Measurements from ENCODE around the gene ASL.
"Not testable (repeated sequence)": the region's sequence is repeated elsewhere in the genome, so short reads cannot be mapped to it uniquely, and the experiment has no call there.

Gene ASL

DNA sequence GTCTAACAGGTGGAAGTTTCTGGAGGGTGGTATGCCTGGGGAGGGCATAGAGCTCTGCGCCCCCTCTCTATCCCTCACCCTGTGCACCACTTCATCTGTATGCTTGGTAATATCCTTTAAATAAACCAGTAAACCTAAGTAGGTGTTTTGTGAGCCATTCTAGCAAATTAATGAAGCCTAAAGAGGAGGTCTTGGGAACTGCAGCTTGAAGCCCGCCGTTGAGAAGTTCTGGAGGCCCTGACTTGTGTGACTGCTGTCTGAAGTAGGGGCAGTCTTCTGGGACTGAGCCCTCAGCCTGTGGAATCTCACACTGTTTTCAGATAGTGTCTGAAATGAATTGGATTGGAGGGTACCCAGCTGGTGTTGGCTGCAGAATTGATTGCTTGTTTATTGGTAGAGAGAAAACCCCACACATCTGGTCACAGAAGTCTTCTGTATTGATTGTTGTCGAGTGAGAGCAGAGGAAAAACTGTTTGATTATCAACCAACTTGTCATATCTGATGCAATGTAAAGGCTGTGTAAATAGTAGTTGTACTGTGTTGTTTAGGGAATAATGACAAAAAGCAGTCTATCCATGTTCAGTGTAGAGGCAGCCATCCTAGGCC is 43.7 kb downstream of the ASL start:
- no peak for DNase-seq

DNA sequence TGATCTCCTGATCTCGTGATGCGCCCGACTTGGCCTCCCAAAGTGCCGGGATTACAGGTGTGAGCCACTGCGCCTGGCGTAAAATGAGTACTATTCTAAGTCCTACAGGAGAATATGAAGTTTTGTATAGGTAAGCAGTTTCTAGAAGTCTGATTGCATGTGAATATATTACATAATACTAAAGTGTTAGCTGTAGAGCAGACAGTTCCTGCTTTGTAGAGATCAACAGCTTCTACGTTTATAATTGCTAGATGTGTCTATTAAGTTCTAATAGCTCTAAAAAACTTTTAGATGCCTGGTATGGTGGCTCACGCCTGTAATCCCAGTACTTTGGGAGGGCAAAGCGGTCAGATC is 47.5 kb downstream of the ASL start:
- DNase-seq = no peak

DNA sequence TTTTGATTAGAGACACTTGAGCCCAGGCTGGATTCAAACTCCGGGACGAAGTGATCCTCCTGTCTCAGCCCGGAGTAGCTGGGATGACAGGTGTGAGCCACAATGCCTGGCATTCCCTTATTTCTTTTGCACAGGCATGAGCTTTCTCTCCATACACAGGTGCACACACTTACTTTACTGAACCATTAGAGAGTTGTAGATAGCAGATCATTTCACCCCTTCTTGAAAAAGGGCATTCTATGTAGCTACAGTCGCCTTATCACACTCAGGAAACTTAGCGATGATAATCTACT is 48.9 kb downstream of the ASL start:
- not testable (repeated sequence) for DNase-seq

DNA sequence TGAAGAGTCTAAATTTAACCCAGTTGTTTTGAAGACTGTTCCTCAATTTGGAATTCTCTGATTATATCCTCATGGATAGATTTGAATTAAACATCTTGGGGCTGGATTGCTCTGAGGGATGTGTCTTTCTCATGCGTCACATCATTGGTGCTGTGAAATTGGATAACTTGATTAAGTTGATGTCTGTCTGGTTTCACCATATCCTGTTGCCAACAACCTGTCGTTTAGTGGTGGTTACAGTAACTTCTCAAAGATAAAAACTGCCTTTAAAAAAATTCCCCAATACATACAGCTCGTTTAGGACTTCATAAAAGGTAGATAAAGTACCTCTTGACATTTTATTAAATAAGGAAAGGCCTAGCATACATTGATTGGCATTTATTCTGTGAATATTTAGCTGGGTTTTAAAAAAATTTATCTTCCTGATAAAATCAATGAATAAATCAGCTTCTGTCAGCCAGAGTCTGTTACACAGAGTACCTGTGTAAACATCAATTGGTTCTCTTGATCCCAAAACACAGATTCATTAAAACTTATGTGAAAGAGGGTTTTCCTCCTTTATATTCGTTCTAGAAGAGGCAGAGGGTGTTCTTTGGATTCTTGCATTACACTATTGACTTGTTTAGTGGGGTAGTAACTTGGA is 49.6 kb downstream of the ASL start:
- no peak for DNase-seq

DNA sequence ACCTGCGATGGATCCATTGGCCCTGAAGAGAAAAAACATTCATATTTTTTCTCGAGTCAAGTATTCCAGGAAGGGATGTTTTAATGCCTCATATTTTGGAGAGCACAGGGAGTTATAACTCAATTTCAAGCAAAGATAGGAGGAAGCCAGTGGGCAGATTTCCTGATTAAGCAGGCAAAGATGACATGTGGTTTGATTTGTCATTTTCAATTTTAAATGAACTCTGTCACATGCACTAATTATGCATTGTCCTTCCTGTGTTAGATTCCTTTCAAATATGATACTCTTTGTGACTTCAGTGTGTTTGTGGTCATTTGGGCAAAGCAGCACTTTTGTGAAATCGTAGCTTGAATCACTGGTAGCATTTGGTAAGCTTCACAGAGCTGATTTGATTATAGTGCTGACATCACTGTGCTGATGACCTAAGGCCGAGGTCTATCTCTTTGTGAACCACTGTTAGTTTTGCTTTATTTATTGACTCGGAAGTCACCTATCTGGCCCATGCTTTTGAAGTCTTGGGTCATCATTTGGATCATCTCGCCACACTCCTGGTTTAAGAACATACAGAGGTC is 50.2 kb downstream of the ASL start:
- not testable (repeated sequence) for DNase-seq

DNA sequence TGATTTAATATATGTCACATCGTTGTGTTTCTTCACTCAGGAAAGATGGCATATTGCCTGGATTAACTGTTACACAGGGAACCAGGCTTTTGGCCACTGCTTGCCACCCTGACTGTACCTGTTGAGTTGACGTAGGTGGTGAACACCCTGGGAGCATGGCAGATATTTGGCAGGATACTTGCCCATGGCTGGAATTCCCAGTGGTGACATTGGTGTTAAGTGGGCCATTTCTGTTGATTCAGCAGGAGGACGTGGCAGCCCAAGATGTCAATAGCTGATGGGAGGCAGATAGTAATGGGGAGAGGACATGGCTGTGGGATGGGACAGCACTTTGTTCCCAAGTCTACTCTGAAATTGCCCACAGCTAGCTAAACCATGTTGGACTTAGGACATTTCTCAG is 51.6 kb downstream of the ASL start:
- not testable (repeated sequence) for DNase-seq

DNA sequence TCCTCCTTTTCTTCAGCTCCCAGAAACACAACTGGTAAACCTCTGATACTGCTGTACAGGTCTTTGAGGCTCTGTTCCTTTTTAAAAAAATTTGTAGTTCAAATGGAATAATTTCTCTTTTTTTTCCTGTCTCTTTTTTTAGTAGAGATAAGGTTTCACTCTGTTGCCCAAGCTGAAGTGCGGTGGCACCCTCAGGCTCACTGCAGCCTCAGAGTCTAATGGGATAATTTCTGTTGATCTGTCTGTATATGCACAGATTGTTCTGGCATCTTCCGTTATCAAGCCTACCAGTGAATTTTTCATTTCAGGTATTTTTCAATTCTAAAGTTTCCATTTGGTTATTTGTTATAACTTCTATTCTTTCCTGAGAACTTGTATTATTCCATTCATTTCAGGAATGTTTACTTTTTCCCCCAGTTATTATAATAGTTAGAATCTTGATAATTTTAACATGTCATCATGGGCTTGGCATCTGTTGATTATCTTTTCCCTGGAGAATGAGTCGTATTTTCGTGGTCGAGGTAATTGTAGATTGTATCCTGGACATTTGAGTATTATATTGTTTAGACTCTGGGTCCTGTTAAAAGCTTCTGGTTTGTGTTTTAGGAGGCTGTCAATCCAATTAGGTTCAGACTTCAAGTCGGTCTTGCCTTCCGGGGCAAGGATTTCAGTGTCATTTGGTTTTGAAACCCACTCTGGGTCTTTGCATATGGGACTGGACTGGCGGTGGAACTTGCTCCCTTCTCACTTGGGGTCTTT is 63.6 kb downstream of the ASL start:
- DNase-seq = no peak

DNA sequence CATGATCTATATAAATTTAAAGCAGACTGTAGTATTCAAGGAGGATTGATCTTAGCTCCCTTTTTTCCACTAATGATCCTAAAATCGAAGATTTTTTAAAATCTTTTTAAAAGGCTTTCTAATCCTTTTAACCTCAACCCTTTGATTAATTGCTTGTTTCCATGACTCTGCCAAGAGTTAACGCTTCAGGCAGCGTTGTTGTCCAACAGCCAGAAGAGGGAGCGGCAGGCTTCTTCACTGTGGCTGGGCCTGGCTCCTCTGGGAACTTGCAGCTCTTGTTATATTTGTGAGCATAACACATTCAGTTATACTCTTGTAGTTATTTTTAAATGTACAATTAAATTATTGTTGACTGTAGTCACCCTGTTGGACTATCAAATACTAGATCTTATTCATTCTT is 65.3 kb downstream of the ASL start:
- no peak for DNase-seq

DNA sequence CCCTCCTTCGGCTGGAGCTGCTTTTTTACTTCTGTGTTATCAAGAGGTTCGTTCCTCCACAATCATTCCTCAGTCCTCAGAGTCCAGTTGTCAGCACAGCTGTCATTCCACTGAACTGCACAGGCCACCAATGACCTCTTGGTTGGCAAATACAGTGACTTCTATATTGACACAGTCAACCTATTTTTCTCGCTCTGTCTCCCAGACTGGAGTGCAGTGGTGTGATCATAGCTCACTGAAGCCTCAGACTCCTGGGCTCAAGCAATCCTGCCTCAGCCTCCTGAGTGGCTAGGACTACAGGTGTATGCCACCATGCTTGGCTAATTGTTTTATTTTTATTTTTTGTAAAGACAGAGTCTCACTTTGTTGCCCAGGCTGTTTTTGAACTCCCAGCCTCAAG is 66.7 kb downstream of the ASL start:
- no peak for DNase-seq

DNA sequence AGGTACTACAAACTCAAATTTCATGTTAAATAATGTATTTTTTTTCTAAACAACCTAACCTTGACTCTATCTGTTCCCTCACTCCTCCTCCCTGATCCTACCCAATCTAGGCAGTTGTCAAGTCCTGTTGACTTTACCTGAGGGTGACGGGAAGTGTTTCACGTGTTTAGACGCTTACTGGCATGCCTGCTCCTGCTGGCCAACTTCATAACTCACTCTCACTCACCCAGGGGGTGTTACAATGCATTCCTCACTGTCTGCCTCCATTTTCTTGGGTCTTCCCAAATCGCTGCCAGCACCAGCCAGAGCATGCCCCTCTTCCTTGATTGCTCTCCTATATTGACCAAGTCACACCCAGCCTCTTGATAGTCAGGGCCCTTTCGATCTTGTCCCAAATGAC is 67.4 kb downstream of the ASL start:
- DNase-seq = no peak
